GM12878 (cell line): Measurements from ENCODE around the gene GALK1. TPM values are rescaled to one million over a fixed set of nuclear protein-coding genes. Genes with fewer than 3 reads are reported as not detected.

Experiments used
- ATAC-seq: fragments of 200-7000 bp; cut with Tn5 transposase; 3 replicates; pipeline ENCODE4 v1.9.1; 2020; ENCODE audit warnings: mild to moderate bottlenecking, moderate library complexity
- BruUV-seq: library from RNA; stranded (reverse); fragments of 400-500 nt; replicated peaks from 2 replicates; lab custom pipeline; 2021; lab: Mats Ljungman, UMichigan
- CTCF ChIA-PET: fragments of 300-600 bp; sonication (Branson Sonifier 250); formaldehyde crosslinking; extraction: SDS; loops from one replicate; lab custom pipeline; 2021; ENCODE audit warnings: inconsistent platforms; lab: Yijun Ruan, JAX
- POLR2A ChIA-PET: fragments of 350-600 bp; formaldehyde crosslinking; extraction: SDS; loops from one replicate; lab custom pipeline; 2021; ENCODE audit warnings: inconsistent platforms; lab: Charles Lee
- RAD21 ChIA-PET: fragments of 300-600 bp; sonication (Branson Sonifier 250); formaldehyde crosslinking; loops from one replicate; lab custom pipeline; 2023; ENCODE audit warnings: antibody characterized with exemption; ENCODE audit not compliant: unreplicated experiment; lab: Charles Lee
- SMC1A ChIA-PET: fragments of 300-600 bp; sonication (Branson Sonifier 250); formaldehyde crosslinking; loops from one replicate; lab custom pipeline; 2023; ENCODE audit not compliant: unreplicated experiment, uncharacterized antibody; lab: Charles Lee
- DNase-seq: peaks from one replicate; pipeline ENCODE4 v3.0.0-alpha.2; 2011; ENCODE audit warnings: low read depth, low spot score
- FAIRE-seq: peaks from 3 replicates; lab custom pipeline; 2011; peaks lifted over from hg19 to GRCh38; lab: Jason Lieb, UNC
- H2AFZ ChIP-seq: 2 replicates; pipeline ENCODE4 v1.6.0; 2011; ENCODE audit warnings: low read depth, low read length, control low read depth; ENCODE audit not compliant: control insufficient read depth
- H3K27ac ChIP-seq: 2 replicates; pipeline ENCODE4 v1.5.1; 2011; ENCODE audit warnings: control low read depth; ENCODE audit not compliant: control insufficient read depth, insufficient read depth
- H3K27me3 ChIP-seq, 2 experiments: replicated peaks in 1 of 2; 2 replicates each; pipeline versions ENCODE4 v1.6.0 to v1.6.1; 2011; ENCODE audit warnings: low read length in 1 of 2; ENCODE audit not compliant: control insufficient read depth in 2 of 2, insufficient read depth in 2 of 2
- H3K36me3 ChIP-seq, 2 experiments: 2 replicates each; pipeline ENCODE4 v1.5.1; 2011; ENCODE audit warnings: low read length in 1 of 2; ENCODE audit not compliant: control insufficient read depth in 2 of 2, insufficient read depth in 2 of 2
- H3K4me1 ChIP-seq: 2 replicates; pipeline ENCODE4 v1.6.1; 2011; ENCODE audit warnings: mild to moderate bottlenecking, low read length, moderate library complexity, mixed read lengths; ENCODE audit not compliant: control insufficient read depth, insufficient read depth
- H3K4me2 ChIP-seq: 2 replicates; pipeline ENCODE4 v1.6.0; 2011; ENCODE audit warnings: control low read depth; ENCODE audit not compliant: control insufficient read depth, insufficient read depth
- H3K4me3 ChIP-seq: fragments of 200-600 bp; sonication (generic); 2 replicates; pipeline ENCODE4 v1.5.1; 2016
- H3K79me2 ChIP-seq: 2 replicates; pipeline ENCODE4 v1.6.0; 2011; ENCODE audit warnings: low read length; ENCODE audit not compliant: control insufficient read depth, insufficient read depth
- H3K9ac ChIP-seq: 2 replicates; pipeline ENCODE4 v1.8.0; 2011; ENCODE audit warnings: low read length, control low read depth, mixed read lengths; ENCODE audit not compliant: control insufficient read depth, insufficient read depth
- H3K9me3 ChIP-seq: replicated peaks from 3 replicates; pipeline ENCODE4 v1.5.1; 2011; ENCODE audit warnings: mild to moderate bottlenecking, low read length; ENCODE audit not compliant: control insufficient read depth, insufficient read depth
- H4K20me1 ChIP-seq: 2 replicates; pipeline ENCODE4 v1.6.0; 2011; ENCODE audit not compliant: control insufficient read depth, insufficient read depth
- CBFB ChIP-seq: IDR thresholded peaks from 2 replicates; pipeline ENCODE4 v1.6.1; 2016; ENCODE audit warnings: antibody characterized with exemption, low read depth
- CEBPB ChIP-seq, 2 experiments: fragments of 150-350 bp in 1 of 2; IDR thresholded peaks; 2 replicates each; pipeline ENCODE4 v1.6.1; 2012 to 2014; ENCODE audit warnings: low read depth in 2 of 2, low read length in 2 of 2, borderline replicate concordance in 1 of 2, inconsistent platforms in 1 of 2
- DPF2 ChIP-seq: fragments of 450-650 bp; IDR thresholded peaks from 2 replicates; pipeline ENCODE4 v1.6.1; 2017; ENCODE audit warnings: mild to moderate bottlenecking
- ETV6 ChIP-seq, 2 experiments: fragments of 450-650 bp in 1 of 2; IDR thresholded peaks in 1 of 2; conservative IDR thresholded peaks in 1 of 2; 2 replicates each; pipeline ENCODE4 v1.6.1; 2014; ENCODE audit warnings: antibody characterized with exemption in 1 of 2, borderline replicate concordance in 1 of 2, low read depth in 1 of 2, mild to moderate bottlenecking in 1 of 2, moderate library complexity in 1 of 2
- MAX ChIP-seq: IDR thresholded peaks from 2 replicates; pipeline ENCODE4 v1.6.1; 2012; ENCODE audit warnings: low read depth, low read length, improper control_type of control experiment
- NFXL1 ChIP-seq: fragments of 450-650 bp; IDR thresholded peaks from 2 replicates; pipeline ENCODE4 v1.6.1; 2017; ENCODE audit warnings: antibody characterized with exemption, mild to moderate bottlenecking, borderline replicate concordance
- NR2F1 ChIP-seq: fragments of 450-650 bp; conservative IDR thresholded peaks from 2 replicates; pipeline ENCODE4 v1.6.1; 2017; ENCODE audit warnings: mild to moderate bottlenecking
- PAX5 ChIP-seq: IDR thresholded peaks from 2 replicates; pipeline ENCODE4 v1.6.1; 2011; ENCODE audit warnings: low read depth, low read length, borderline replicate concordance
- PML ChIP-seq: IDR thresholded peaks from 2 replicates; pipeline ENCODE4 v1.6.1; 2012; ENCODE audit warnings: low read length, inconsistent platforms
- RAD21 ChIP-seq: IDR thresholded peaks from 2 replicates; pipeline ENCODE4 v1.6.1; 2011; ENCODE audit warnings: mild to moderate bottlenecking, low read depth, low read length, moderate library complexity; ENCODE audit not compliant: insufficient read depth
- USF1 ChIP-seq: IDR thresholded peaks from 2 replicates; pipeline ENCODE4 v1.6.1; 2011; ENCODE audit warnings: borderline replicate concordance, low read depth, mild to moderate bottlenecking, moderate library complexity, mixed read lengths, low read length; ENCODE audit not compliant: insufficient read depth; ENCODE audit errors: extremely low read length
- USF2 ChIP-seq: IDR thresholded peaks from 2 replicates; pipeline ENCODE4 v1.6.1; 2011; ENCODE audit warnings: low read depth, low read length, improper control_type of control experiment, borderline replicate concordance
- YY1 ChIP-seq: IDR thresholded peaks from 2 replicates; pipeline ENCODE4 v1.6.1; 2011; ENCODE audit warnings: low read depth, mild to moderate bottlenecking, low read length
- ZBED1 ChIP-seq: IDR thresholded peaks from 2 replicates; pipeline ENCODE4 v1.6.1; 2016; ENCODE audit warnings: borderline replicate concordance
- WGBS: methylation state at CpG from one replicate; pipeline ENCODE4 v1.1.6; 2016; ENCODE audit warnings: low lambda C conversion rate; ENCODE audit not compliant: insufficient replicate concordance, insufficient coverage; ENCODE audit errors: missing lambda C conversion rate; 5-methylcytosine and 5-hydroxymethylcytosine counted together
- in situ Hi-C: fragments of 300-500 bp; cut with MboI; formaldehyde crosslinking; loops from 9 replicates; pipeline ENCODE4 v1.14.3; 2018; ENCODE audit warnings: mixed read lengths
- intact Hi-C: fragments of 100-400 bp; cut with micrococcal nuclease; formaldehyde crosslinking; loops from one replicate; pipeline ENCODE4 v1.14.2; 2022; ENCODE audit not compliant: unreplicated experiment
- polyA plus RNA-seq, 11 experiments: library from polyadenylated mRNA; depleted of rRNA in 4 of 11; unstranded in 6 of 11; stranded (reverse) in 5 of 11; fragments of >200 nt; fragmentation: Nextera tagmentation in 4 of 11; fragmentation: Illumina TruSeq in 1 of 11; extraction: Ambion mirVana in 4 of 11; extraction: Trizol in 1 of 11; gene quantifications; 1 replicate in 1 of 11; 2 replicates in 10 of 11; pipeline versions ENCODE4 v1.2.1 to v1.2.3, GENCODE V29; 2011 to 2016; ENCODE audit warnings: inconsistent platforms in 2 of 11, missing spikeins in 2 of 11, low read depth in 1 of 11
- total RNA-seq, 4 experiments: library from RNA; depleted of rRNA in 3 of 4; stranded (reverse); fragments of >200 nt in 3 of 4; fragmentation: Illumina TruSeq in 1 of 4; extraction: Trizol in 1 of 4; gene quantifications; 2 replicates each; pipeline versions ENCODE4 v1.2.1 to v1.2.3, GENCODE V29; 2013 to 2021

Gene GALK1
- total and polyA plus RNA-seq, 10 of the 15 experiments (the other 5 are each of a cell fraction or from before 2014, with no cell fraction given): 0.21 to 43.8 (median 21.4) TPM

GRCh38 chr17:75734674-75735294 lies 30.2 kb downstream of the GALK1 start (continued):
- TF ChIP-seq ZBED1: no peak
- TF ChIP-seq USF1: no peak

DNA sequence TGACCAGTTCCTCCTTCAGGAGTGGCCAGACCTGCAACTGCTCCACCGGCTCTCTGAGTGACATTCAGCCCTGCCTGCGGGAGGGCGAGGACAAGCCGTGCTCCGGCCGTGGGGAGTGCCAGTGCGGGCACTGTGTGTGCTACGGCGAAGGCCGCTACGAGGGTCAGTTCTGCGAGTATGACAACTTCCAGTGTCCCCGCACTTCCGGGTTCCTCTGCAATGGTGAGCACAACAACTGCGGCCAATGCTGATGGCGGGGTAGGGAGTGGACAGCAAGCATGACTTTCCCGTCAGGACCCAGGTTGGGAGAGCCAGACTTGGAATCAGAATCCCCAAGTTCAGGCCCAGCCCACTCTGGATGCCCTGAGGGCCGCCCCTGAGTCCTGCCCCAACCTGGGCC lies 31.5 kb downstream of the GALK1 start:
- H3K4me2 ChIP-seq: no peak overlapping the region
- no peak overlapping the region for H3K4me3 ChIP-seq
- no peaks in the 10 kb centered on the region for H4K20me1 ChIP-seq
- ChIA-PET RAD21 (no interaction called here), CTCF (interaction anchor here (0.6 to 6.0 kb wide), 4 partner anchors 15 to 68 kb away, joined by 3 to 48 read pairs (median 4); no protein-coding TSS in a partner anchor), SMC1A (no interaction called here), POLR2A (no interaction called here)
- H3K27ac ChIP-seq: no peak overlapping the region
- no peak overlapping the region for H3K9ac ChIP-seq
- intact Hi-C loops: no loop called here
- DNase-seq (no peak), ATAC-seq (no peak), FAIRE-seq (no peak)
- no peaks in the 10 kb centered on the region for H3K79me2 ChIP-seq
- no TSS peak for BruUV-seq
- no peak overlapping the region for H2AFZ ChIP-seq
- TF ChIP-seq USF2 (no peak), CEBPB (IDR thresholded peaks at IDR 0.05; ENCODE audit: borderline replicate concordance in 1 of 2, low read depth in 2 of 2, low read length in 2 of 2) (no peak), NR2F1 (no peak), PML (no peak), ETV6 (conservative IDR thresholded peaks at IDR 0.05 in 1 of 2, IDR thresholded peaks at IDR 0.05 in 1 of 2; ENCODE audit: borderline replicate concordance in 1 of 2, low read depth in 1 of 2) (no peak), DPF2 (no peak), PAX5 (no peak), RAD21 (no peak), MAX (no peak), YY1 (no peak), NFXL1 (no peak), CBFB (no peak)
- no peaks in the 10 kb centered on the region; the same call in 2 of the 3 replicates for H3K9me3 ChIP-seq
- peaks cover 7% of the 10 kb centered on the region for H3K4me1 ChIP-seq
- H3K27me3 ChIP-seq: no peaks in the 10 kb centered on the region
- in situ Hi-C loops: no loop called here
- 76% methylated on average over 18 of the region's 18 CpGs for WGBS
- no peaks in the 10 kb centered on the region for H3K36me3 ChIP-seq
